AG04450 (cell line): ENCODE data around the gene CFAP43. TPM values are rescaled to one million over a fixed set of nuclear protein-coding genes. Genes with fewer than 3 reads are reported as not detected.

Source experiments
- CTCF ChIA-PET: fragments of 300-600, 350-600 bp; formaldehyde crosslinking; extraction: SDS; loops from one replicate; lab custom pipeline; 2022; ENCODE audit warnings: antibody characterized with exemption, inconsistent platforms; lab: Charles Lee
- POLR2A ChIA-PET: fragments of 350-600 bp; formaldehyde crosslinking; extraction: SDS; loops from one replicate; lab custom pipeline; 2021; ENCODE audit warnings: antibody characterized with exemption, inconsistent platforms; lab: Yijun Ruan, JAX
- DNase-seq: peaks from one replicate; pipeline ENCODE4 v3.0.0-alpha.2; 2011; ENCODE audit warnings: low read depth, low spot score
- H3K27ac ChIP-seq: one replicate; pipeline ENCODE4 v1.5.1; 2012; ENCODE audit warnings: low read depth, low read length, control low read depth
- H3K27me3 ChIP-seq: one replicate; pipeline ENCODE4 v1.6.0; 2012; ENCODE audit warnings: low read length; ENCODE audit not compliant: control insufficient read depth, insufficient read depth
- H3K4me3 ChIP-seq: 2 replicates; pipeline ENCODE4 v1.5.1; 2011; ENCODE audit warnings: mild to moderate bottlenecking, low read depth, low read length, control low read depth
- H3K9me3 ChIP-seq: 2 replicates; pipeline ENCODE4 v1.5.1; 2012; ENCODE audit warnings: low read length; ENCODE audit not compliant: control insufficient read depth, insufficient read depth
- polyA plus RNA-seq: library from polyadenylated mRNA; depleted of rRNA; stranded (reverse); fragments of >200 nt; gene quantifications from 2 replicates; pipeline ENCODE4 v1.2.3, GENCODE V29; 2011
- TF ChIP-seq, protein P1 (sequence below): IDR thresholded peaks from 2 replicates; pipeline ENCODE4 v1.5.1; 2011; ENCODE audit warnings: low read depth, low read length, control low read depth, inconsistent platforms

CFAP43 gene
- polyA plus RNA-seq, 1 experiment = 0.07 TPM

DNA sequence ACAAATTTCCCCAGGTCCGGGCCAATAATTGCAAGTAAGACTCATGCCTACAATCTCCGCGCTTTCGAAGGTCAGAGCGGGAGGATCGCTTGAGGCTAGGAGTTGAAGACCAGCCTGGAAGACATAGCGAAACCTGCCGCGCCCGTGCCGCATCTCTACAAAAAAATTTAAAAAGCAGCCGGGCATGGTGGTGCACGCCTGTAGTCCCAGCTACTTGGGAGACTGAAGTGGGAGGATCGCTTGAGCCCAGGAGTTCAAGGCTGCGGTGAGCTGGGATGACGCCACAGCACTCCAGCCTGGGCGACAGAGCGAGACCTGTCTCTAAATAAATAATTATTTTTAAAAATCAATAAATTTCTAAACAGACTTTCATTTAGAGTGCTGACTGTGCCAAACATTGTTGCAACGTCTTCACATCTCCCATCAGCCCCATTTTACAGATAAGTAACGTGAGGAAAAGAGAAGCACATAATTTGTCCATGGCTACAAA, 494 bp upstream of the CFAP43 start:
- peak overlapping the region; percentile 90 for H3K4me3 ChIP-seq
- TF ChIP-seq, protein P1, sequence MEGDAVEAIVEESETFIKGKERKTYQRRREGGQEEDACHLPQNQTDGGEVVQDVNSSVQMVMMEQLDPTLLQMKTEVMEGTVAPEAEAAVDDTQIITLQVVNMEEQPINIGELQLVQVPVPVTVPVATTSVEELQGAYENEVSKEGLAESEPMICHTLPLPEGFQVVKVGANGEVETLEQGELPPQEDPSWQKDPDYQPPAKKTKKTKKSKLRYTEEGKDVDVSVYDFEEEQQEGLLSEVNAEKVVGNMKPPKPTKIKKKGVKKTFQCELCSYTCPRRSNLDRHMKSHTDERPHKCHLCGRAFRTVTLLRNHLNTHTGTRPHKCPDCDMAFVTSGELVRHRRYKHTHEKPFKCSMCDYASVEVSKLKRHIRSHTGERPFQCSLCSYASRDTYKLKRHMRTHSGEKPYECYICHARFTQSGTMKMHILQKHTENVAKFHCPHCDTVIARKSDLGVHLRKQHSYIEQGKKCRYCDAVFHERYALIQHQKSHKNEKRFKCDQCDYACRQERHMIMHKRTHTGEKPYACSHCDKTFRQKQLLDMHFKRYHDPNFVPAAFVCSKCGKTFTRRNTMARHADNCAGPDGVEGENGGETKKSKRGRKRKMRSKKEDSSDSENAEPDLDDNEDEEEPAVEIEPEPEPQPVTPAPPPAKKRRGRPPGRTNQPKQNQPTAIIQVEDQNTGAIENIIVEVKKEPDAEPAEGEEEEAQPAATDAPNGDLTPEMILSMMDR = no peak
- DNase-seq = no peak
- no peaks in the 10 kb centered on the region; the same call in 1 of the 2 replicates for H3K9me3 ChIP-seq
- ChIA-PET CTCF (interaction anchor here (1.4 kb wide), 1 partner anchor 42 kb away, joined by 6 read pairs; no protein-coding TSS in a partner anchor), POLR2A (interaction anchor here (1.1 kb wide), 1 partner anchor 269 kb away, joined by 7 read pairs; no protein-coding TSS in a partner anchor)
- peaks cover 5% of the 10 kb centered on the region for H3K27me3 ChIP-seq
- no peak overlapping the region for H3K27ac ChIP-seq

DNA sequence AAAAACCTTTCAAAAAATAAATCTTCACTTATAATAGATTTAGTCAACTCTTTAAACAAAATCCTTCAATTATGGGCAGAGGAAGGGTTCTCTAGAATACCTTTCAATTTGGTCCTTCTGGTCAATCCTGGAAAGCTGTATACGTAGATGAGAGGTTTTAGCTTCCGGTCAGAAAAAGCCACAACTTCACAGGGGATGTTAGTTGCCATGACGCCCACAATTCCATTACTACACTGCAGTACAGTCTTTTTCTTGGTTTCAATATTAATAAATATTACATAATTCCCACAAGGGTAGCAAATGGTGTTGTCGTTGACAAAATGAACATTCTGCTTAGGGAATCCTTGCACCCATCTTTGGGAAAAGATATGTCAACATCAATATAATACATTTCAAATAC, 1.7 kb downstream of the CFAP43 start:
- Histone ChIP-seq H3K9me3 (no peaks in the 10 kb centered on the region; the same call in 1 of the 2 replicates), H3K27ac (no peak overlapping the region), H3K4me3 (no peak overlapping the region), H3K27me3 (peaks cover 7% of the 10 kb centered on the region)
- TF ChIP-seq, protein P1 = no peak
- CTCF ChIA-PET = interaction anchor here (0.6 kb wide), 1 partner anchor 344 kb away, joined by 4 read pairs; no protein-coding TSS in a partner anchor
- no peak for DNase-seq
- POLR2A ChIA-PET = no interaction called here

DNA sequence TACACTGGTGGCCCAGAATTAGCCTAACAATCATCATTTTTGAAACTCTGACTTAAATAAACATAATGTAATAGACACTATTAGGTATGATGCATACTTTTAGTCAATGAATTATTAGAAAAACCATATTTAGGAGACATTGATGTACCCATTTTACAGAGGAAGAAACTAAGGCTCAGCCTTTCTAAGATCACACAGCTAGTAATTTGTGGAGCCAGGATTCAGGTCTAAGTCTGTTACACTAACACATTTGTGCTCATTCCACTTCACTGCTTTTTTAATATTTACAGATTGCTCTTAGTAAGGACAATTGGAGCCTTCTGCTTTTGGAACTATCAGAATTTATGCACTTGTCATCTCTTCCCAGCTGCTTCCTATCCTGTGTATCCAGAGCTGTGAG, 8.9 kb downstream of the CFAP43 start:
- no peaks in the 10 kb centered on the region for H3K9me3 ChIP-seq
- no peak for DNase-seq
- H3K27me3 ChIP-seq = peaks cover 28% of the 10 kb centered on the region
- POLR2A ChIA-PET = no interaction called here
- H3K4me3 ChIP-seq = no peak overlapping the region
- TF ChIP-seq, protein P1 = no peak
- CTCF ChIA-PET = interaction anchor here (0.9 kb wide), 1 partner anchor 68 kb away, joined by 3 read pairs; no protein-coding TSS in a partner anchor
- no peak overlapping the region for H3K27ac ChIP-seq

DNA sequence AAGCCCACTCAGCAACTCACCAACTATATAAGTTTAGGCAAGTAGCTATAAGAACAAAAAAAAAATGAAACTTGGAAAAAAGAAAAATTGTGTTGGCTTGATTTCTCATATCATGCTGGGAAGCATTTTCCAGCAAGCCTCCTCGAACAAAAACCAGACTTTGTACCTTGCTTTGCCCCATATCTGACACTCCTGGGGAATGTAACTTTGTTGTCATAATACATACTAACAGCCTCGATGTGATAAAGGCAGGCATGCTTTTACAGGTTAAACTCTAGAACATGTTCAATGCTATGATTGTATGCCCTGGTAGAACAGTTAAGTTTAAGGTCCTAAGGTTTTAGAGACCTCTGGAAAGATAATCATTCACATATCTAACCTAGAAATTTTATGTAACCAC, 11.6 kb downstream of the CFAP43 start:
- POLR2A ChIA-PET = no interaction called here

DNA sequence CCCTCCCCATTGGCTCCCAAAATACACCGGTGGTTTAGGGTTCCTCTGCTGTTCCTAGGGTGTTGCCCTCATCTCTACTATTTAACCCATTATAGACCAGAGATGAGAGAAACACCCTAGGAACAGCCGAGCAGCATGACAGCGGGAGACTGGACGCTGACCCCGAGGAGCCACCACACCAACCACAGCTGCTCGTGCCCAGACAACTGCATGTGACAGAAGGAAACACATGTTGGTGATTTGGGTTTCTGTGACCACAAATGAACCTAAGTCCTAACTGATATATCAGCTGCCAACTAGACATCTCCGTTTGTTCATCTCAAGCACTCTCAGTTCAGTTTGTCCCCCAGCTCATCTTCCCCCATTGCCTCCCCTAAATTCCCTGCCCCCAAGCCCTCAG, 13.4 kb downstream of the CFAP43 start:
- ChIA-PET POLR2A (no interaction called here), CTCF (no interaction called here)
- no peak for DNase-seq
- Histone ChIP-seq H3K27ac (no peak overlapping the region), H3K9me3 (no peaks in the 10 kb centered on the region), H3K4me3 (no peak overlapping the region), H3K27me3 (peaks cover 33% of the 10 kb centered on the region)
- TF ChIP-seq, protein P1 = no peak

More for the DNA sequence above, 11.6 kb downstream of the CFAP43 start:
- Histone ChIP-seq H3K27ac (no peak overlapping the region), H3K9me3 (no peaks in the 10 kb centered on the region), H3K27me3 (peaks cover 33% of the 10 kb centered on the region), H3K4me3 (no peak overlapping the region)
- TF ChIP-seq, protein P1 = no peak
- DNase-seq = no peak
- CTCF ChIA-PET = no interaction called here
